Thoracic aorta endothelial cell (primary cell): ENCODE data around the gene APBB3. TPM values are rescaled to one million over a fixed set of nuclear protein-coding genes. Genes with fewer than 3 reads are reported as not detected.

Experiments used
- small RNA-seq: library from RNA; depleted of rRNA; stranded (forward); fragments of <200 nt; gene quantifications from one replicate; pipeline ENCODE3, GENCODE V24; 2012
- total RNA-seq: library from RNA; depleted of rRNA; stranded (reverse); fragments of >200 nt; gene quantifications from 2 replicates; pipeline ENCODE4 v1.2.3, GENCODE V29; 2012

APBB3 gene
- 5.6 and 6.1 TPM in 2 replicates for total RNA-seq

GRCh38 chr5:140564196-140565023 is at the start of gene APBB3, which contains the start of gene SLC35A4:
Gene APBB3, minus strand, starts transcription at chr5:140564598. Its CDS starts 353 bp downstream, at chr5:140564245.
Gene SLC35A4, plus strand, starts transcription at chr5:140564828. Its CDS starts 2,342 bp downstream, at chr5:140567170.

DNA sequence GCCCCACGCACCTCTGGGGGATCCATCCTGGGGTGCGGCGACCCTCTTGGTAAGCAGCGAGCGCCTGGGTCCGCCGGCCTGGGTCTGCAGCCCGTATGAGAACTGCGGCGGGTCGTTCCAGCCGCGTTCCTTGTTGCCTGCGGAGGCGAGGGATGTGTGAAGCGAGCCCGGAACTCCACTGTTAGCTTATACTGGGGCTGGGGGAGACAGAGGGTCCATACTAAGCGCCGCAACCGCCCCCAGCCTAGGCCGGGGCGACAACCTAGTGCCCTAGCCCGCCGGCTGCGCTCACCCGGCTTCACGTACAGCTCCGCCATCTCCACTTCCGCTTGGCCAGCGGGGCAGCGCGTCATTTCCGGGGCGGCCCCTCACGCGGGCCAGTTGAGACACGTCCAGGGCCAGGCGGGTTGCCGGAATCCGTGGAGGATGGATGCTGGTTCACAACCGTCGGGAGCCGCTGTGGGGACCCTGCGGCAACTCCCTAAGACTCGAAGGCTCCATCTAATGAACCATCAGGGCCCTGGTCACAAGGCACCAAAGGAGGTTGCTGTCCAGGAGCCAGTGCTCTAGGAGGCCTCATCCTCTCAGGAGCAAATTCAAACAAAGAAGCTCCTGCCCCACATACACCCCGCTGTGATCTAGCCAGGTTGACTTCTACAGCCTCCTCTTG is 7.1 kb downstream of the APBB3 start, which contains the start of gene SRA1:
Gene SRA1 (minus strand): TSS at position 338 of the 670 bp plus-strand sequence. CDS start 21 bp downstream, at position 317.

GRCh38 chr5:140547508-140548299 is 16.7 kb downstream of the APBB3 start, which contains the start of gene EIF4EBP3:
Gene EIF4EBP3, plus strand, starts transcription at chr5:140547662. Its CDS starts 76 bp downstream, at chr5:140547738.

Small RNA genes lying within 50 kb of the gene (small RNA-seq; reads per million reads assigned to genes)
- gene RF00279, result not detected
- gene RF00443, result not detected

Other genes starting within 250 kb of the APBB3 start
- 27.0 and 27.8 TPM in 2 replicates for gene HBEGF, start 218.0 kb downstream of the APBB3 start, total RNA-seq
- not detected in 2 replicates for gene SLC4A9, start 204.4 kb downstream of the APBB3 start, total RNA-seq
- 94.7 and 111 TPM in 2 replicates for gene ANKHD1, start 162.8 kb downstream of the APBB3 start, total RNA-seq
- gene EIF4EBP3, start 16.9 kb downstream of the APBB3 start, total RNA-seq, result 0.53 and 1.7 TPM in 2 replicates
- gene SRA1, start 7.1 kb downstream of the APBB3 start, total RNA-seq, result 20.5 and 25.5 TPM in 2 replicates
- 28.6 and 34.2 TPM in 2 replicates for gene SLC35A4, start 230 bp upstream of the APBB3 start, total RNA-seq
- gene CD14, start 68.6 kb upstream of the APBB3 start, total RNA-seq, result 0.14 and 0.40 TPM in 2 replicates
- 21.3 and 49.0 TPM in 2 replicates for gene TMCO6, start 74.9 kb upstream of the APBB3 start, total RNA-seq
- gene NDUFA2, start 83.0 kb upstream of the APBB3 start, total RNA-seq, result 30.3 and 31.0 TPM in 2 replicates
- 105 and 117 TPM in 2 replicates for gene IK, start 83.2 kb upstream of the APBB3 start, total RNA-seq
- 25.3 and 26.6 TPM in 2 replicates for gene WDR55, start 100.3 kb upstream of the APBB3 start, total RNA-seq
- gene DND1, start 109.0 kb upstream of the APBB3 start, total RNA-seq, result 0.43 and 0.53 TPM in 2 replicates
- 72.0 and 73.0 TPM in 2 replicates for gene HARS1, start 126.8 kb upstream of the APBB3 start, total RNA-seq
- 33.2 and 34.8 TPM in 2 replicates for gene HARS2, start 126.9 kb upstream of the APBB3 start, total RNA-seq
- 33.0 and 40.3 TPM in 2 replicates for gene ZMAT2, start 135.8 kb upstream of the APBB3 start, total RNA-seq
- not detected in 2 replicates for gene PCDHA1, start 221.5 kb upstream of the APBB3 start, total RNA-seq
- under 0.01 TPM in 1 of 2 replicates, not detected in the other for gene PCDHA2, start 230.3 kb upstream of the APBB3 start, total RNA-seq
- 0.13 and 0.14 TPM in 2 replicates for gene PCDHA3, start 236.5 kb upstream of the APBB3 start, total RNA-seq
- gene PCDHA4, start 242.5 kb upstream of the APBB3 start, total RNA-seq, result 0.22 and 0.27 TPM in 2 replicates